Testis (tissue), 2 donors: ENCODE data around the gene STAT3.

Experiments
- POLR2A ChIP-seq: fragments of 450-650 bp; IDR thresholded peaks from one replicate; pipeline ENCODE4 v1.6.1; 2017; ENCODE audit warnings: antibody characterized with exemption, mild to moderate bottlenecking, moderate library complexity
- TF ChIP-seq, protein P1 (sequence below), 3 experiments: fragments of 450-650 bp in 2 of 3; fragments of 200-600 bp in 1 of 3; sonication (generic) in 1 of 3; IDR thresholded peaks; one replicate each; pipeline ENCODE4 v1.5.1; 2016 to 2019; ENCODE audit warnings: antibody characterized with exemption in 3 of 3, mild to moderate bottlenecking in 2 of 3, moderate library complexity in 1 of 3

DNA sequence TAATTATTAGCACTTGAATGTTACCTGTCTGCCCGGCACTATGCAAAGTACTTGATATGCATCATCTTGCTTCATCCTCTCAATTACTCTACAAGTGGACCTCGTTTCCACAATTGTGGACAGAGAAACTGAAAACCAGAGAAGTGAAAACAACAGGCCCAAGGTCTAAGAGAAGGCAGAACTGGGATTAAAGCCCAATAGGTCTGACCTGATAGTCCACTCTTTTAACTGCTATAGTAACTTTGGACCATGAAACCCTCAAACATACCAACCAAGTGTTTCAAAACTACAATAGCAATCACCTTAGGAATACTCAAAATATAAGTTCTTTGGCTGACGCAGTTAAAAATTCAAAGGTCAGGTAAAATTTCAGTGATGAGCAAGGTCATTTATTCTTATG, 7.3 kb downstream of the STAT3 start:
- TF ChIP-seq, protein P1, sequence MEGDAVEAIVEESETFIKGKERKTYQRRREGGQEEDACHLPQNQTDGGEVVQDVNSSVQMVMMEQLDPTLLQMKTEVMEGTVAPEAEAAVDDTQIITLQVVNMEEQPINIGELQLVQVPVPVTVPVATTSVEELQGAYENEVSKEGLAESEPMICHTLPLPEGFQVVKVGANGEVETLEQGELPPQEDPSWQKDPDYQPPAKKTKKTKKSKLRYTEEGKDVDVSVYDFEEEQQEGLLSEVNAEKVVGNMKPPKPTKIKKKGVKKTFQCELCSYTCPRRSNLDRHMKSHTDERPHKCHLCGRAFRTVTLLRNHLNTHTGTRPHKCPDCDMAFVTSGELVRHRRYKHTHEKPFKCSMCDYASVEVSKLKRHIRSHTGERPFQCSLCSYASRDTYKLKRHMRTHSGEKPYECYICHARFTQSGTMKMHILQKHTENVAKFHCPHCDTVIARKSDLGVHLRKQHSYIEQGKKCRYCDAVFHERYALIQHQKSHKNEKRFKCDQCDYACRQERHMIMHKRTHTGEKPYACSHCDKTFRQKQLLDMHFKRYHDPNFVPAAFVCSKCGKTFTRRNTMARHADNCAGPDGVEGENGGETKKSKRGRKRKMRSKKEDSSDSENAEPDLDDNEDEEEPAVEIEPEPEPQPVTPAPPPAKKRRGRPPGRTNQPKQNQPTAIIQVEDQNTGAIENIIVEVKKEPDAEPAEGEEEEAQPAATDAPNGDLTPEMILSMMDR (IDR thresholded peaks at IDR 0.05), result no peak
- TF ChIP-seq POLR2A, result no peak
